PFSK-1 (cell line): Measurements from ENCODE around the gene MYO5C.

Experiments used
- FOXP2 ChIP-seq: optimal IDR thresholded peaks from 2 replicates; pipeline ENCODE3; 2011; ENCODE audit warnings: borderline replicate concordance, control low read depth, inconsistent platforms; ENCODE audit not compliant: insufficient read depth; ENCODE audit errors: extremely low read length, extremely low read depth
- POLR2AphosphoS5 ChIP-seq: IDR thresholded peaks from 2 replicates; pipeline ENCODE4 v1.6.1; 2012; ENCODE audit warnings: low read depth, mild to moderate bottlenecking, control low read depth, low read length, moderate library complexity
- SIN3A ChIP-seq: IDR thresholded peaks from 2 replicates; pipeline ENCODE4 v1.6.1; 2012; ENCODE audit warnings: mild to moderate bottlenecking, low read length, moderate library complexity, borderline replicate concordance; ENCODE audit not compliant: insufficient read depth
- TAF1 ChIP-seq: IDR thresholded peaks from 2 replicates; pipeline ENCODE4 v1.6.1; 2012; ENCODE audit warnings: low read length, control low read depth, borderline replicate concordance; ENCODE audit not compliant: insufficient read depth
- TF ChIP-seq, protein P1 (sequence below), 2 experiments: IDR thresholded peaks; 2 replicates each; pipeline versions ENCODE4 v1.6.1 to v1.8.0; 2011 to 2012; ENCODE audit warnings: low read depth in 2 of 2, low read length in 2 of 2, control low read depth in 1 of 2, inconsistent platforms in 1 of 2, mild to moderate bottlenecking in 1 of 2, moderate library complexity in 1 of 2; ENCODE audit not compliant: insufficient read depth in 1 of 2

The MYO5C gene

DNA sequence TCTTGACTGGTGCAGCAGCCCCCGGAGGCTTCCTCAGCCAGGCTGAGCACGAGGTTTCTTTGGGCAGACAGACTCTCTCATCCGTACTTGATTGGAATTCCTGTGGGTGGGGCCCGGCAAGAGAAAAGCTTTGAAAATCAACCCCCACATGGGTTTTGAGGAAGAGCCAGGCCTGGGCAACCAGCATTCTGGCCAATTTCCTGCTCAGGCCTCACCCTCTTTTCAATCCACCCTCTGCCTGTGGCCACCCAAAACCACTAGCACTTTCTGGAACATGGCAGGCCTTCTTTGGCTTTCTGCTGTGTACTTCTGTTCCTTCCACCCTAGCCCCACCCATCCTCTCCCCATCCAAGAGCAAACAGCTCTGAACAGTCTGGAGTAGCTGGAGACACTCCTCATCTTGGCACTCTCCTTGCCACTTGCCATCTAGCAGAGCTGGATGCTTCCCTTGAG is 5.9 kb downstream of the MYO5C start:
- TF ChIP-seq POLR2AphosphoS5 (no peak), TAF1 (no peak), FOXP2 (no peak), SIN3A (no peak)
- TF ChIP-seq, protein P1, sequence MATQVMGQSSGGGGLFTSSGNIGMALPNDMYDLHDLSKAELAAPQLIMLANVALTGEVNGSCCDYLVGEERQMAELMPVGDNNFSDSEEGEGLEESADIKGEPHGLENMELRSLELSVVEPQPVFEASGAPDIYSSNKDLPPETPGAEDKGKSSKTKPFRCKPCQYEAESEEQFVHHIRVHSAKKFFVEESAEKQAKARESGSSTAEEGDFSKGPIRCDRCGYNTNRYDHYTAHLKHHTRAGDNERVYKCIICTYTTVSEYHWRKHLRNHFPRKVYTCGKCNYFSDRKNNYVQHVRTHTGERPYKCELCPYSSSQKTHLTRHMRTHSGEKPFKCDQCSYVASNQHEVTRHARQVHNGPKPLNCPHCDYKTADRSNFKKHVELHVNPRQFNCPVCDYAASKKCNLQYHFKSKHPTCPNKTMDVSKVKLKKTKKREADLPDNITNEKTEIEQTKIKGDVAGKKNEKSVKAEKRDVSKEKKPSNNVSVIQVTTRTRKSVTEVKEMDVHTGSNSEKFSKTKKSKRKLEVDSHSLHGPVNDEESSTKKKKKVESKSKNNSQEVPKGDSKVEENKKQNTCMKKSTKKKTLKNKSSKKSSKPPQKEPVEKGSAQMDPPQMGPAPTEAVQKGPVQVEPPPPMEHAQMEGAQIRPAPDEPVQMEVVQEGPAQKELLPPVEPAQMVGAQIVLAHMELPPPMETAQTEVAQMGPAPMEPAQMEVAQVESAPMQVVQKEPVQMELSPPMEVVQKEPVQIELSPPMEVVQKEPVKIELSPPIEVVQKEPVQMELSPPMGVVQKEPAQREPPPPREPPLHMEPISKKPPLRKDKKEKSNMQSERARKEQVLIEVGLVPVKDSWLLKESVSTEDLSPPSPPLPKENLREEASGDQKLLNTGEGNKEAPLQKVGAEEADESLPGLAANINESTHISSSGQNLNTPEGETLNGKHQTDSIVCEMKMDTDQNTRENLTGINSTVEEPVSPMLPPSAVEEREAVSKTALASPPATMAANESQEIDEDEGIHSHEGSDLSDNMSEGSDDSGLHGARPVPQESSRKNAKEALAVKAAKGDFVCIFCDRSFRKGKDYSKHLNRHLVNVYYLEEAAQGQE (IDR thresholded peaks at IDR 0.05; ENCODE audit: insufficient read depth in 1 of 2, low read depth in 2 of 2, low read length in 2 of 2) = no peak

DNA sequence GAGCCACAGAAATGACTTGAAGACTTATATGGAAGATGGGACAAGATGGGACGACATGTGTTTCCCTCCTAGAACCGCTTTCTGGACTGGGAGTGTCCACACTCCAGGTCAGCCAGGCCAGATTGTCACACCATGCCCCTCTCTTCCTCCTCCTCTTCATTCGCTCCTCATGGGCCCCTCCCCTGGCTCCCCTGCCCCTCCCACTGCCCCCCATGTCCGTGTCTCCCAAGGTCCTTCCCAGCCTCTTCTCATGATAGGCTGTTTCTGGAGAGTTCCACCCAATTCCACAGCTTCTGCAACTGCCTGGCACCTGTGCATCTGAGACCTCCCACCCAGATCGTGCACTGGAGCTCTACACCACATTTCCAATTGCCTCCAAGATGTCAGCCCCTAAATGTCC is 6.6 kb downstream of the MYO5C start:
- no peak for TF ChIP-seq SIN3A
- TF ChIP-seq POLR2AphosphoS5 = no peak
- TF ChIP-seq FOXP2 = no peak
- TF ChIP-seq, protein P1 (IDR thresholded peaks at IDR 0.05; ENCODE audit: insufficient read depth in 1 of 2, low read depth in 2 of 2, low read length in 2 of 2) = no peak
- TF ChIP-seq TAF1 = no peak

DNA sequence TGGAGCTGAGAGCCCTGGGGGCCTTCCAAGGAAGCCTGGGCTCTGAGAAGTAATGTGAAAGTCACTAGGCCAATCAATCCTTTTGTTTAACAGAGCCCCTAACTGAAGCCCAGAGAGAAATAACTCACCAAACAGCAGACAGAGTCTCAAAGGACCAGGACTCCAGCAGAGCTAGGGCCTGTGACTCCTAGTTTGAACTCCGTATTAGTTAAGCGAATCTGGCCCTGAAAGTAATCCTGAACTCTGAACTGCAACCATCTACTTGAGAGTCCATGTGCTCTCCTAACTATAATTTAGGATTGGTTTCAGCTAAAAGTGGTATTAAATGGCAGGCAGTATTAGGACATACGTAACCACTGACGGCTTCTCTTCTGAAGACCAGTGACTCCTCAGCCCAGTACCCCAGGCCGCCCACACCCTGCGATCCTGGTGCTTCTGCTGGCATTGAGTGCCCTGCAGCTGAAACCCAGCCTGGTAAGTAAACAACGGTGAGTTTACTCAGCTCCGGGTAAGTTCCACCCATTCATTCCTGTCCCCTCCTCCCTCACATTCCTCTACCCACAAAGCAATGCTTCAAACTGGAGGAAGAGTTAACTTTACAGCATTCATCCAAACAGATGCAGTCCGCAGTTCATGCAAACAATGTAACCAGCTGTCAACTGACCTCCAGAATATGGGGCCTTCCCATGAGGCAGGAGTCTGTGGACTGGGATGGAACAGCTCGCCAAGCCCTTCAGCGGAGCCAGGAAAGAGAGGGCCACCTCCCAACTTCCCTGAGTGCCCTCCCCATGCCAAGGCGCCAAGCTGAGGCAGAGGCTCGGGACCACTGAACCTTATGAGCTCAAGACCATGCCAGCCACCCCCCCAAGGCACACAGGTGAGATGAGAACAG is 7.3 kb downstream of the MYO5C start:
- TF ChIP-seq POLR2AphosphoS5 (no peak), FOXP2 (no peak), TAF1 (no peak), SIN3A (no peak)
- TF ChIP-seq, protein P1 (IDR thresholded peaks at IDR 0.05; ENCODE audit: insufficient read depth in 1 of 2, low read depth in 2 of 2, low read length in 2 of 2) = no peak

DNA sequence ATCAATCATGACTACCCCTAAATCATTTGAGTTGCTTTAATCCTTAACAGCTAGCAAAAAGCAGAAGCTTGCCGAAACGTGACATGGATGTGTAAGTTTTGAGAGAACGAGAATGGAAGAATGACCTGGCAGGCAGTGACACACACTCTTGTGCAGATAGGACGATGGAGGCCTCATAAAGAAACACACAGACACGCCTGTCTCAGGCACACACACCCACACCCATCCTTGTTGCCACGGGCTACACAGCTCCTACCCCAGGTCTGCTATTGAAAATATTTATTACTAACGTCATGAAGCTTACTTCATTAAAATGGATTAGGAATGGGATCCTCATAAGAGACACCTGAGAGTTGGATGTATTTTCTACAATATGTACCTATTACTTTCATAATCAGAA is 8.5 kb downstream of the MYO5C start:
- TF ChIP-seq, protein P1 (IDR thresholded peaks at IDR 0.05; ENCODE audit: insufficient read depth in 1 of 2, low read depth in 2 of 2, low read length in 2 of 2) = no peak
- TF ChIP-seq POLR2AphosphoS5 = no peak
- TF ChIP-seq TAF1 = no peak
- no peak for TF ChIP-seq SIN3A

DNA sequence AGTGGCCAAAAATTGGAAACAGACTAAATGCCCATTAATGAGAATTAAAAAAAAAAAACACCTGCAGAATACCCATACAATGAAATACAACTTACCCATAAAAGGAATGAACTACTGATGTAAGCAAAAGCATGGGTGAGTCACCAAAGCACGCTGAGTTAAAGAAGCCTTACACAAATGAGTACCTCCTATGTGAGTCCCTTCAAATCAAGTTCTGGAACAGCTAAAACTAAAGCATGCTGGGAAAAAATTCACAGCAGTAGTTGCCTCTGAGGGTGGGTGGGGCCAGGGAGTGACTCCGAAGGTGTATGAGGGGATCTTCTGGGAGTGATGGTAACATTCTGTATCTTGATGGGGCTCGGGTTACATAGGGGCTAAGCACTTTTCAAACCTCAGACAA is 11.4 kb downstream of the MYO5C start:
- TF ChIP-seq POLR2AphosphoS5 = no peak
- TF ChIP-seq FOXP2 = no peak
- TF ChIP-seq TAF1 = no peak
- TF ChIP-seq SIN3A = no peak
- TF ChIP-seq, protein P1 (IDR thresholded peaks at IDR 0.05; ENCODE audit: insufficient read depth in 1 of 2, low read depth in 2 of 2, low read length in 2 of 2) = no peak
